Uterus (tissue), 2 donors: ENCODE data around the gene TTPAL.

Source experiments
- POLR2A ChIP-seq, 2 donors: fragments of 450-650 bp; IDR thresholded peaks; one replicate each; pipeline ENCODE4 v1.6.1; 2016; ENCODE audit warnings: antibody characterized with exemption in 2 of 2, mild to moderate bottlenecking in 1 of 2, moderate library complexity in 1 of 2
- TF ChIP-seq, protein P1 (sequence below), 4 experiments: fragments of 200-600 bp in 2 of 4; fragments of 450-650 bp in 2 of 4; sonication (generic) in 2 of 4; IDR thresholded peaks; one replicate each; pipeline ENCODE4 v1.5.1; 2016 to 2019; ENCODE audit warnings: antibody characterized with exemption in 4 of 4, mild to moderate bottlenecking in 2 of 4, moderate library complexity in 1 of 4

DNA sequence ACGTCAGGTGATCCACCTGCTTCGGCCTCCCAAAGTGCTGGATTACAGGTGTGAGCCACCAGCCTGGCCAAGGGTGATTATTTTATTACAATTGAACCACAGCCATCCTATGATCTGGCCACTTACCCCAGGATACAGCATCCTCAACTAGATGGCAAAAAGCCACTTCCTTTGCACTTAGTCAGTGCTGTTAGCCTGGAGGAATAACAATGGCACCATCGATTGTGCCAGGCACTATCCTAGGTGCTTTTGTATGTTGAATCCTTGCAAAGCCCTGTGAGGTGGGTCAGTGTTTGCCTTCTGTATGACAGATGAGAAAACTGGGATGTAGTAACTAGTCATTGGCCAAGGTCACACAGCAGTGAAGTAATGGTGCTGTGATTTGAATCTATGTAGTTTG, 11.2 kb upstream of the TTPAL start:
- TF ChIP-seq POLR2A (IDR thresholded peaks at IDR 0.05) = no peak
- TF ChIP-seq, protein P1, sequence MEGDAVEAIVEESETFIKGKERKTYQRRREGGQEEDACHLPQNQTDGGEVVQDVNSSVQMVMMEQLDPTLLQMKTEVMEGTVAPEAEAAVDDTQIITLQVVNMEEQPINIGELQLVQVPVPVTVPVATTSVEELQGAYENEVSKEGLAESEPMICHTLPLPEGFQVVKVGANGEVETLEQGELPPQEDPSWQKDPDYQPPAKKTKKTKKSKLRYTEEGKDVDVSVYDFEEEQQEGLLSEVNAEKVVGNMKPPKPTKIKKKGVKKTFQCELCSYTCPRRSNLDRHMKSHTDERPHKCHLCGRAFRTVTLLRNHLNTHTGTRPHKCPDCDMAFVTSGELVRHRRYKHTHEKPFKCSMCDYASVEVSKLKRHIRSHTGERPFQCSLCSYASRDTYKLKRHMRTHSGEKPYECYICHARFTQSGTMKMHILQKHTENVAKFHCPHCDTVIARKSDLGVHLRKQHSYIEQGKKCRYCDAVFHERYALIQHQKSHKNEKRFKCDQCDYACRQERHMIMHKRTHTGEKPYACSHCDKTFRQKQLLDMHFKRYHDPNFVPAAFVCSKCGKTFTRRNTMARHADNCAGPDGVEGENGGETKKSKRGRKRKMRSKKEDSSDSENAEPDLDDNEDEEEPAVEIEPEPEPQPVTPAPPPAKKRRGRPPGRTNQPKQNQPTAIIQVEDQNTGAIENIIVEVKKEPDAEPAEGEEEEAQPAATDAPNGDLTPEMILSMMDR (IDR thresholded peaks at IDR 0.05) = no peak
